ENCODE measurements around the gene TM7SF2.

The TM7SF2 gene

GRCh38 chr11:65111744-65112545, at the start of gene TM7SF2:
TSS of gene TM7SF2 (plus strand) at chr11:65111872. CDS start at chr11:65112016, 144 bp downstream.
- peak; percentile 98 for DNase-seq

- DNase-seq, result no peak
Measured at GRCh38 chr11:65063532-65063931, 48.1 kb upstream of the TM7SF2 start.

- no peak for DNase-seq
Measured at GRCh38 chr11:65064847-65065240, 46.8 kb upstream of the TM7SF2 start.

GRCh38 chr11:65065851-65066250, 45.8 kb upstream of the TM7SF2 start:
- DNase-seq, result no peak

- no peak for DNase-seq
Measured at GRCh38 chr11:65066315-65066714, 45.4 kb upstream of the TM7SF2 start.

- DNase-seq, result no peak
Measured at GRCh38 chr11:65066805-65067291, 44.8 kb upstream of the TM7SF2 start.

GRCh38 chr11:65067446-65067845, 44.2 kb upstream of the TM7SF2 start:
- no peak for DNase-seq

GRCh38 chr11:65069217-65069616, 42.5 kb upstream of the TM7SF2 start:
- DNase-seq, result no peak

GRCh38 chr11:65071907-65072630, 39.6 kb upstream of the TM7SF2 start:
- DNase-seq, result no peak

- no peak for DNase-seq
Measured at GRCh38 chr11:65072631-65072966, 39.1 kb upstream of the TM7SF2 start.

GRCh38 chr11:65077451-65077850, 34.2 kb upstream of the TM7SF2 start:
- DNase-seq, result no peak

- DNase-seq, result peak; percentile 76
Measured at GRCh38 chr11:65078151-65078550, 33.5 kb upstream of the TM7SF2 start.

- DNase-seq, result no peak
Measured at GRCh38 chr11:65078786-65079342, 32.8 kb upstream of the TM7SF2 start.

- DNase-seq, result peak; percentile 17
Measured at GRCh38 chr11:65083134-65083833, 28.4 kb upstream of the TM7SF2 start.

GRCh38 chr11:65083834-65084597, 27.7 kb upstream of the TM7SF2 start, which contains the start of the genes CDCA5 and ZFPL1:
TSS of gene CDCA5 (minus strand) at chr11:65084040. CDS start at chr11:65083978, 62 bp downstream.
TSS of gene ZFPL1 (plus strand) at chr11:65084222. CDS start at chr11:65084699, 477 bp downstream.
- DNase-seq, result peak; percentile 96

GRCh38 chr11:65084598-65085375, 26.9 kb upstream of the TM7SF2 start:
- no peak for DNase-seq

GRCh38 chr11:65085446-65085845, 26.2 kb upstream of the TM7SF2 start:
- no peak for DNase-seq

- DNase-seq, result no peak
Measured at GRCh38 chr11:65086809-65087208, 24.9 kb upstream of the TM7SF2 start.

GRCh38 chr11:65087216-65087615, 24.5 kb upstream of the TM7SF2 start:
- DNase-seq, result no peak

- no peak for DNase-seq
Measured at GRCh38 chr11:65087827-65088226, 23.8 kb upstream of the TM7SF2 start.

- DNase-seq, result no peak
Measured at GRCh38 chr11:65089621-65090020, 22.1 kb upstream of the TM7SF2 start.

All from stimulated activated CD4-positive, alpha-beta T cell treated with anti-CD3 and anti-CD28 coated beads, Interleukin-15, amount 100 ng/mL, for 24 hours (primary cell).